ENCODE measurements around the gene KLF7. TPM values are rescaled to one million over a fixed set of nuclear protein-coding genes. Genes with fewer than 3 reads are reported as not detected.

Gene KLF7
- total and polyA plus RNA-seq, 4 donors: 1.9 to 11.5 (median 4.5) TPM

DNA sequence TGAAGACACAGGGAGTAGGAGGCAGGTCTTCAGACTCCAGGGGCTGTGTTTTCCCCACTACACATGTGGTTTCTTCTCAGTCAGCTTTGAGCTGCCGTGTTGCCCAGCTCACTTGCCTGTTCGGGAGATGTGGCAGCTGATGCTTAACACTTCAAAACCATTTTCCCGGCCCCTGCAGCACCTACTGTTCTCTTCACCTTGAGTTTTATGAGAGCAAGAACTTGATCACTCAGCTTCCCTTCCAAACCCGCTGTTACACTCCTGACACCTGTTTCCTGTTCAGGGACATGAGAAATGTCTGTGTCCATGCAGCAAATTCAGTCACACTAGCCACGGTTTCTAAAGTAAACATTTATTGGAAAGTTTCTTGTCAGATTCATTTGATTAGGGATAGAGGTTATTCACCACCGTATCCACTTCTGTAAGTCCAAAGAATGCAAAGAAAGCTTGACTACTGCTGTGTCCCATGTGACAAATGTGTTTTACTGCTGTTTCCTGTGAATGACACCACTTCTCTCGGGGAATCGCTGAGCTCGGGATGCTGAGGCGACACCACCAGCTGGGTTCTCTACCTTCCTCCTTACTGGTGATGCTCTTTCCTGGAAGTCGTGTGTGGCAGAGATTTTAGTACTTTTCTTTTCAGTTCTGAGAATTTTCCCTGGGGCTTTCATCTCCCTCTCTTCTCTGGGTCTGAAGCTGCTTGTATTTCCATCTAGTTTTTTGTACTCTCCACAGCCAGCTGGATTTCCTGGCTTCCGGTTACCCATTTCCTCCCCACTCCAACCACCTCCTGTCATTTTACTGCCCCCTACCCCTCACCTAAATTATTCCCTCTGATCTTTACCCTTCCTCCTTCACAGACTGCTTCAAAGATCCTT lies 91.7 kb downstream of the KLF7 start:
- Histone ChIP-seq H3K27me3 (ENCODE audit: control insufficient read depth in 4 of 4, insufficient read depth in 4 of 4, low read length in 3 of 4) (no peaks in the 10 kb centered on the region), H3K4me3 (ENCODE audit: low read depth in 1 of 3, low read length in 3 of 3) (no peak overlapping the region), H3K9ac (ENCODE audit: low read depth in 1 of 2, low read length in 2 of 2) (no peak overlapping the region), H3K9me3 (ENCODE audit: control insufficient read depth in 4 of 4, low read length in 3 of 4) (no peaks in the 10 kb centered on the region), H3K4me1 (ENCODE audit: control insufficient read depth in 4 of 4, insufficient read depth in 4 of 4, low read length in 3 of 4) (peaks cover 0 to 3% (median 0%) of the 10 kb centered on the region in 4 donors), H3K36me3 (ENCODE audit: control insufficient read depth in 4 of 4, insufficient read depth in 3 of 4, low read depth in 1 of 4, low read length in 3 of 4) (no peaks in the 10 kb centered on the region), H3K27ac (ENCODE audit: low read depth in 1 of 2, low read length in 2 of 2) (peak overlapping the region in 1 of 2 donors; percentile 25)
- no peak for DNase-seq (ENCODE audit: low spot score)
- 41% methylated on average over 12 of the region's 12 CpGs for WGBS
- TF ChIP-seq RAD21 (IDR thresholded peaks at IDR 0.05) (peak in 1 of 2 donors; percentile 3), NR2F2 (IDR thresholded peaks at IDR 0.05) (no peak)

DNA sequence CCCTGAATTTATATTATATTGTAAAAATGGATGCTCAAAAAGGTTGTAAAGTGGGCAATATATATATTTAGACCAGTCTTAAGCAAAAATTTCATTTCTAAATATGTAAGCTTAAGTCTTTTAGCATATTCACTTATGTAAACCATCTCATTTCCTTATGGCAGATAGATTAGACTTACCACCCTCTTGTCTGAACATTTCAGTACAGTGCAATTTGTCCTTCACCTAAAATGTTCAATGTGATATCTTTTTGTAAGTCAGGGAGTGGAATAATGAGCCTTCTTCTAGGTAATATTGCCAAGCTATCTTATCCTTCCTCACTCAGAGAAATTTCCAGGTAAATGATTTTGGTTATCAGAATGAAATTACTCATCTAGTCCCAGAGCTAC lies 92.3 kb downstream of the KLF7 start:
- no peak for TF ChIP-seq EGR1 (IDR thresholded peaks at IDR 0.05; ENCODE audit: low read depth in 2 of 2)
- no peak for TF ChIP-seq RAD21 (IDR thresholded peaks at IDR 0.05)
- TF ChIP-seq RXRA (IDR thresholded peaks at IDR 0.05): no peak
- no peak for TF ChIP-seq SP1 (IDR thresholded peaks at IDR 0.05)
- no peak for TF ChIP-seq HNF4A (conservative IDR thresholded peaks at IDR 0.05)
- no peak for TF ChIP-seq GABPA (IDR thresholded peaks at IDR 0.05 in 1 of 2, conservative IDR thresholded peaks at IDR 0.05 in 1 of 2)
- TF ChIP-seq HNF4G (IDR thresholded peaks at IDR 0.05): no peak
- TF ChIP-seq FOXA2 (IDR thresholded peaks at IDR 0.05): no peak
- TF ChIP-seq FOXA1 (IDR thresholded peaks at IDR 0.05): no peak
- TF ChIP-seq TAF1 (conservative IDR thresholded peaks at IDR 0.05): no peak
- TF ChIP-seq, protein P1, sequence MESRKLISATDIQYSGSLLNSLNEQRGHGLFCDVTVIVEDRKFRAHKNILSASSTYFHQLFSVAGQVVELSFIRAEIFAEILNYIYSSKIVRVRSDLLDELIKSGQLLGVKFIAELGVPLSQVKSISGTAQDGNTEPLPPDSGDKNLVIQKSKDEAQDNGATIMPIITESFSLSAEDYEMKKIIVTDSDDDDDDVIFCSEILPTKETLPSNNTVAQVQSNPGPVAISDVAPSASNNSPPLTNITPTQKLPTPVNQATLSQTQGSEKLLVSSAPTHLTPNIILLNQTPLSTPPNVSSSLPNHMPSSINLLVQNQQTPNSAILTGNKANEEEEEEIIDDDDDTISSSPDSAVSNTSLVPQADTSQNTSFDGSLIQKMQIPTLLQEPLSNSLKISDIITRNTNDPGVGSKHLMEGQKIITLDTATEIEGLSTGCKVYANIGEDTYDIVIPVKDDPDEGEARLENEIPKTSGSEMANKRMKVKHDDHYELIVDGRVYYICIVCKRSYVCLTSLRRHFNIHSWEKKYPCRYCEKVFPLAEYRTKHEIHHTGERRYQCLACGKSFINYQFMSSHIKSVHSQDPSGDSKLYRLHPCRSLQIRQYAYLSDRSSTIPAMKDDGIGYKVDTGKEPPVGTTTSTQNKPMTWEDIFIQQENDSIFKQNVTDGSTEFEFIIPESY (IDR thresholded peaks at IDR 0.05): no peak
- TF ChIP-seq, protein P2, sequence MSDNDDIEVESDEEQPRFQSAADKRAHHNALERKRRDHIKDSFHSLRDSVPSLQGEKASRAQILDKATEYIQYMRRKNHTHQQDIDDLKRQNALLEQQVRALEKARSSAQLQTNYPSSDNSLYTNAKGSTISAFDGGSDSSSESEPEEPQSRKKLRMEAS (IDR thresholded peaks at IDR 0.05): no peak
- TF ChIP-seq, protein P3, sequence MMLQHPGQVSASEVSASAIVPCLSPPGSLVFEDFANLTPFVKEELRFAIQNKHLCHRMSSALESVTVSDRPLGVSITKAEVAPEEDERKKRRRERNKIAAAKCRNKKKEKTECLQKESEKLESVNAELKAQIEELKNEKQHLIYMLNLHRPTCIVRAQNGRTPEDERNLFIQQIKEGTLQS (IDR thresholded peaks at IDR 0.05): no peak
- TF ChIP-seq, protein P4, sequence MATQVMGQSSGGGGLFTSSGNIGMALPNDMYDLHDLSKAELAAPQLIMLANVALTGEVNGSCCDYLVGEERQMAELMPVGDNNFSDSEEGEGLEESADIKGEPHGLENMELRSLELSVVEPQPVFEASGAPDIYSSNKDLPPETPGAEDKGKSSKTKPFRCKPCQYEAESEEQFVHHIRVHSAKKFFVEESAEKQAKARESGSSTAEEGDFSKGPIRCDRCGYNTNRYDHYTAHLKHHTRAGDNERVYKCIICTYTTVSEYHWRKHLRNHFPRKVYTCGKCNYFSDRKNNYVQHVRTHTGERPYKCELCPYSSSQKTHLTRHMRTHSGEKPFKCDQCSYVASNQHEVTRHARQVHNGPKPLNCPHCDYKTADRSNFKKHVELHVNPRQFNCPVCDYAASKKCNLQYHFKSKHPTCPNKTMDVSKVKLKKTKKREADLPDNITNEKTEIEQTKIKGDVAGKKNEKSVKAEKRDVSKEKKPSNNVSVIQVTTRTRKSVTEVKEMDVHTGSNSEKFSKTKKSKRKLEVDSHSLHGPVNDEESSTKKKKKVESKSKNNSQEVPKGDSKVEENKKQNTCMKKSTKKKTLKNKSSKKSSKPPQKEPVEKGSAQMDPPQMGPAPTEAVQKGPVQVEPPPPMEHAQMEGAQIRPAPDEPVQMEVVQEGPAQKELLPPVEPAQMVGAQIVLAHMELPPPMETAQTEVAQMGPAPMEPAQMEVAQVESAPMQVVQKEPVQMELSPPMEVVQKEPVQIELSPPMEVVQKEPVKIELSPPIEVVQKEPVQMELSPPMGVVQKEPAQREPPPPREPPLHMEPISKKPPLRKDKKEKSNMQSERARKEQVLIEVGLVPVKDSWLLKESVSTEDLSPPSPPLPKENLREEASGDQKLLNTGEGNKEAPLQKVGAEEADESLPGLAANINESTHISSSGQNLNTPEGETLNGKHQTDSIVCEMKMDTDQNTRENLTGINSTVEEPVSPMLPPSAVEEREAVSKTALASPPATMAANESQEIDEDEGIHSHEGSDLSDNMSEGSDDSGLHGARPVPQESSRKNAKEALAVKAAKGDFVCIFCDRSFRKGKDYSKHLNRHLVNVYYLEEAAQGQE (IDR thresholded peaks at IDR 0.05): no peak
- TF ChIP-seq, protein P5, sequence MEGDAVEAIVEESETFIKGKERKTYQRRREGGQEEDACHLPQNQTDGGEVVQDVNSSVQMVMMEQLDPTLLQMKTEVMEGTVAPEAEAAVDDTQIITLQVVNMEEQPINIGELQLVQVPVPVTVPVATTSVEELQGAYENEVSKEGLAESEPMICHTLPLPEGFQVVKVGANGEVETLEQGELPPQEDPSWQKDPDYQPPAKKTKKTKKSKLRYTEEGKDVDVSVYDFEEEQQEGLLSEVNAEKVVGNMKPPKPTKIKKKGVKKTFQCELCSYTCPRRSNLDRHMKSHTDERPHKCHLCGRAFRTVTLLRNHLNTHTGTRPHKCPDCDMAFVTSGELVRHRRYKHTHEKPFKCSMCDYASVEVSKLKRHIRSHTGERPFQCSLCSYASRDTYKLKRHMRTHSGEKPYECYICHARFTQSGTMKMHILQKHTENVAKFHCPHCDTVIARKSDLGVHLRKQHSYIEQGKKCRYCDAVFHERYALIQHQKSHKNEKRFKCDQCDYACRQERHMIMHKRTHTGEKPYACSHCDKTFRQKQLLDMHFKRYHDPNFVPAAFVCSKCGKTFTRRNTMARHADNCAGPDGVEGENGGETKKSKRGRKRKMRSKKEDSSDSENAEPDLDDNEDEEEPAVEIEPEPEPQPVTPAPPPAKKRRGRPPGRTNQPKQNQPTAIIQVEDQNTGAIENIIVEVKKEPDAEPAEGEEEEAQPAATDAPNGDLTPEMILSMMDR (IDR thresholded peaks at IDR 0.05; ENCODE audit: low read depth, low read length, missing input control): no peak
- TF ChIP-seq NR2F2 (IDR thresholded peaks at IDR 0.05): no peak
- no peak for TF ChIP-seq JUND (IDR thresholded peaks at IDR 0.05)

More for the DNA sequence above, 92.3 kb downstream of the KLF7 start:
- Histone ChIP-seq H3K9me3 (ENCODE audit: control insufficient read depth in 4 of 4, low read length in 3 of 4) (no peaks in the 10 kb centered on the region), H3K9ac (ENCODE audit: low read depth in 1 of 2, low read length in 2 of 2) (no peak overlapping the region), H3K27ac (ENCODE audit: low read depth in 1 of 2, low read length in 2 of 2) (no peak overlapping the region), H3K36me3 (ENCODE audit: control insufficient read depth in 4 of 4, insufficient read depth in 3 of 4, low read depth in 1 of 4, low read length in 3 of 4) (no peaks in the 10 kb centered on the region), H3K27me3 (ENCODE audit: control insufficient read depth in 4 of 4, insufficient read depth in 4 of 4, low read length in 3 of 4) (no peaks in the 10 kb centered on the region), H3K4me3 (ENCODE audit: low read depth in 1 of 3, low read length in 3 of 3) (no peak overlapping the region), H3K4me1 (ENCODE audit: control insufficient read depth in 4 of 4, insufficient read depth in 4 of 4, low read length in 3 of 4) (peaks cover 0 to 3% (median 0%) of the 10 kb centered on the region in 4 donors)
- DNase-seq (ENCODE audit: low spot score): no peak

All from liver (tissue), 9 donors.